Heart left ventricle (tissue), 16 donors: ENCODE results near the gene SH3BGR. TPM values are rescaled to one million over a fixed set of nuclear protein-coding genes. Genes with fewer than 3 reads are reported as not detected.
A peak's percentile ranks its signal among the peaks of the same experiment; 100 is the strongest.

ENCODE experiments used
- ATAC-seq, 4 donors: fragments of 200-7000 bp; cut with Tn5 transposase; one replicate each; pipeline ENCODE4 v1.9.1; 2020 to 2022; ENCODE audit warnings: moderate library complexity in 4 of 4, mild to moderate bottlenecking in 3 of 4, moderate number of reproducible peaks in 1 of 4
- DNase-seq, 5 donors: peaks; one replicate each; pipeline ENCODE4 v3.0.0-alpha.2; 2020
- H3K27ac ChIP-seq, 12 donors: fragments of 200-600 bp; sonication (generic) in 4 of 12; one replicate each; pipeline versions ENCODE4 v1.5.0 to v1.8.0; 2016 to 2022; ENCODE audit warnings: mild to moderate bottlenecking in 2 of 12
- H3K27me3 ChIP-seq, 9 donors: fragments of 200-600 bp; sonication (generic) in 2 of 9; one replicate each; pipeline versions ENCODE4 v1.5.1 to v1.8.0; 2016 to 2022; ENCODE audit warnings: mild to moderate bottlenecking in 3 of 9
- H3K36me3 ChIP-seq, 9 donors: fragments of 200-600 bp; sonication (generic) in 2 of 9; one replicate each; pipeline versions ENCODE4 v1.5.0 to v1.8.0; 2018 to 2022; ENCODE audit warnings: mild to moderate bottlenecking in 2 of 9
- H3K4me1 ChIP-seq, 12 donors: fragments of 200-600 bp; sonication (generic) in 4 of 12; one replicate each; pipeline versions ENCODE4 v1.5.0 to v1.8.0; 2016 to 2022; ENCODE audit warnings: mild to moderate bottlenecking in 3 of 12
- H3K4me3 ChIP-seq, 12 donors: fragments of 200-600 bp; sonication (generic) in 4 of 12; one replicate each; pipeline versions ENCODE4 v1.5.0 to v1.8.0; 2017 to 2022; ENCODE audit warnings: mild to moderate bottlenecking in 9 of 12, moderate library complexity in 4 of 12
- H3K9me3 ChIP-seq, 12 donors: fragments of 200-600 bp; sonication (generic) in 4 of 12; one replicate each; pipeline versions ENCODE4 v1.5.0 to v1.8.0; 2016 to 2022; ENCODE audit warnings: mild to moderate bottlenecking in 1 of 12
- CTCF ChIP-seq, 12 donors: fragments of 200-600 bp; sonication (generic) in 4 of 12; IDR thresholded peaks; one replicate each; pipeline versions ENCODE4 v1.5.0 to v1.8.0; 2018 to 2022; ENCODE audit warnings: antibody characterized with exemption in 12 of 12, mild to moderate bottlenecking in 5 of 12
- POLR2A ChIP-seq, 2 donors: fragments of 450-650 bp; IDR thresholded peaks; one replicate each; pipeline ENCODE4 v1.6.1; 2017; ENCODE audit warnings: antibody characterized with exemption in 2 of 2, mild to moderate bottlenecking in 2 of 2, moderate library complexity in 2 of 2
- WGBS, 4 donors: extraction: QIAGEN DNeasy Blood & Tissue Kit in 2 of 4; methylation state at CpG; one replicate each; pipeline versions ENCODE4 v1.1.5 to v1.1.7; 2013 to 2018; 5-methylcytosine and 5-hydroxymethylcytosine counted together
- intact Hi-C, 10 donors: fragments of 100-400 bp; cut with DNase I; formaldehyde crosslinking; loops; one replicate each; pipeline versions ENCODE4 v1.11.1 to v1.14.2; 2022
- polyA plus RNA-seq, 2 donors: library from polyadenylated mRNA; stranded (reverse); fragments of 200-250 nt; gene quantifications; one replicate each; pipeline ENCODE4 v1.2.3, GENCODE V29; 2013
- total RNA-seq, 9 donors: library from RNA; depleted of rRNA in 2 of 9; stranded (reverse); fragments of >200 nt in 2 of 9; fragmentation: NEBNext Ultra II Directional in 3 of 9; extraction: Animal tissue kit (Norgen Biotek cat#: 25700) in 3 of 9; gene quantifications; one replicate each; pipeline versions ENCODE4 v1.1.0 to v1.2.4, GENCODE V29; 2016 to 2023
- donor health status: ischemic (EF 13 %, LVEDD 7.1; RV severe dilation, severe dysfunction).
- donor health status: healthy with polysubstance abuse.
- donor health status: DM: no; HTN: yes; CAD: no.
- donor health status: DM: no; HTN: no; CAD: no.
- donor health status: ischemic (EF 25% LVEDD 6.9; RV normal size, moderate dysfunction).
- donor health status: ischemic (EF 25% LVEDD 5.7; RV mildly dilated, moderate dysfunction).
- donor health status: healthy.
- donor health status: DM: yes; HTN: yes; CAD: no.
- donor health status: ischemic (EF 35%, LVEDD 5.7; RV mildly dilated, moderate dysfunction).
- donor health status: nonischemic (EF 11% LVEDD 7.7; RV severe dilation, severe dysfunction).
- donor health status: DM: yes; HTN: yes; CAD: no.
- donor health status: PGD.
- donor health status: ischemic (EF 29% LVEDD 5.4; RV normal size, mild dysfunction).
- donor health status: nonischemic (EF 23%, LVEDD 6.1; RV moderate dilation, normal function).

The SH3BGR gene
- total and polyA plus RNA-seq, 11 donors = 52.1 to 357 (median 135) TPM

GRCh38 chr21:39480271-39480670, 28.5 kb downstream of the SH3BGR start:
- H3K36me3 ChIP-seq = peaks cover 0 to 15% (median 0%) of the 10 kb centered on the region in 9 donors
- no peaks in the 10 kb centered on the region for H3K27me3 ChIP-seq
- H3K4me3 ChIP-seq = no peak overlapping the region
- TF ChIP-seq CTCF (IDR thresholded peaks at IDR 0.05) (no peak), POLR2A (IDR thresholded peaks at IDR 0.05) (no peak)
- no peak overlapping the region for H3K27ac ChIP-seq
- WGBS, 4 donors = 77 to 84% (median 81%) methylated on average over 4 of the region's 4 CpGs
- H3K4me1 ChIP-seq = peaks cover 0 to 17% (median 3%) of the 10 kb centered on the region in 12 donors
- ATAC-seq (no peak), DNase-seq (no peak)
- H3K9me3 ChIP-seq = no peaks in the 10 kb centered on the region
- intact Hi-C loops = no loop called here

- Histone ChIP-seq H3K4me1 (peaks cover 0 to 17% (median 3%) of the 10 kb centered on the region in 12 donors), H3K27me3 (no peaks in the 10 kb centered on the region), H3K36me3 (peaks cover 0 to 1% (median 0%) of the 10 kb centered on the region in 9 donors), H3K27ac (no peak overlapping the region), H3K4me3 (no peak overlapping the region), H3K9me3 (no peaks in the 10 kb centered on the region)
- ATAC-seq = no peak
- no peak for DNase-seq
- intact Hi-C loops = no loop called here
- 70 to 78% (median 73%) methylated on average over 3 of the region's 3 CpGs for WGBS, 4 donors
- TF ChIP-seq CTCF (IDR thresholded peaks at IDR 0.05) (no peak), POLR2A (IDR thresholded peaks at IDR 0.05) (no peak)
These were observed 30.1 kb downstream of the SH3BGR start for GRCh38 chr21:39481886-39482285.

DNA sequence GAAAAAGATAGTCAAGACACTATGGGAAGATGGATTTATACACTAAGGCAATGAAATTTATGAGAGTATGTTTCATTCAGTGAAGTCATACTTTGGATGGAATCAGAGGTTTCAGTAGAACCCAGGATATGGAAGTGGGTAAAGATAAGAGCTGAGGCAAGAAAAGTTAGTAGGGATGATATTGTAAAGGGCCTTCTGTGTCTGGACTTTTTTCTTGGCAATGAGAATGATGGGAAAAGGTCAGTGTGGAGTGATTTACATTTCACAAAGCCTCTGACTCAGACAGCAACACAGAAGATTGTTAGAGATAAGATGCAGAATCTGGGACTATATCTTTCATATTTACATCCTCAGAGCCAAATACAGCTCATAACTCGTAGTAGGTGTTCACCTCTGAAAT, 32.1 kb downstream of the SH3BGR start:
- 63 to 71% (median 66%) methylated on average over 1 of the region's 1 CpG for WGBS, 4 donors
- peaks cover 0 to 7% (median 0%) of the 10 kb centered on the region in 9 donors for H3K36me3 ChIP-seq
- peaks cover 0 to 17% (median 3%) of the 10 kb centered on the region in 12 donors for H3K4me1 ChIP-seq
- DNase-seq (no peak), ATAC-seq (peak in 1 of 4 donors; percentile 51)
- H3K27ac ChIP-seq = no peak overlapping the region
- no peaks in the 10 kb centered on the region for H3K27me3 ChIP-seq
- TF ChIP-seq POLR2A (IDR thresholded peaks at IDR 0.05) = no peak
- no peak for TF ChIP-seq CTCF (IDR thresholded peaks at IDR 0.05)
- intact Hi-C loops = no loop called here
- H3K4me3 ChIP-seq = no peak overlapping the region
- H3K9me3 ChIP-seq = no peaks in the 10 kb centered on the region

DNA sequence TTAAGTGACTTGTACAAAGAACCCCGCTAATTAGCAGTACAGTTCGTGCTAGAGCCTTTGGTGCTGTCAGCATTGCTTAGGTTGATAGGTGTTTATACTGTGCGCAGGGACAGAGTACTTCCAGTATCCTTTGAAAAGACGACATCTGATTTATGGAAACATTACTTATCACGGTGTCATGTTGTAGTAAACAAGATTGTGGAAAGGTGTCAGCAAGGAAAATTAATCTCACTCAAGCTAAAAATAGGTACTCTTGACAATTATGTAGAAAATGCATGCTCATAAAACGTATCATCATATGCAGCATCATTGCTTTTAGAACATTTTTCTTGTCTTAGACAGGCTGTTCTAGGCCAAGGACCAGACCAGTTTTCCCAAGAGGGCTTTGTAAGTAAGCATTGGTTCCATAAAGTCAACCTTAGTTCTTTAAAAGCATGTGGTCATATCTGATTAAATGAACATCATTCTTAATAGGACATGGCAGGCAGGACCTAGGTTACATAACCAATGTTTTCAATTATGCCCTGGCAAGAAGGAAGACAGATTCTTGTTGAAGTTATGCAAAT, 33.0 kb downstream of the SH3BGR start:
- WGBS, 4 donors = 58 to 74% (median 61%) methylated on average over 6 of the region's 6 CpGs
- DNase-seq (no peak), ATAC-seq (peak in 3 of 4 donors; percentile 39 to 66 (median 59))
- Histone ChIP-seq H3K27me3 (no peaks in the 10 kb centered on the region), H3K27ac (no peak overlapping the region), H3K36me3 (peaks cover 0 to 7% (median 0%) of the 10 kb centered on the region in 9 donors), H3K4me1 (peaks cover 0 to 17% (median 3%) of the 10 kb centered on the region in 12 donors), H3K4me3 (no peak overlapping the region), H3K9me3 (no peaks in the 10 kb centered on the region)
- TF ChIP-seq CTCF (IDR thresholded peaks at IDR 0.05) (no peak), POLR2A (IDR thresholded peaks at IDR 0.05) (no peak)
- intact Hi-C loops = no loop called here
